NCI-H146 treated with DMSO at 0.1 percent for 48 hours (cell line): ENCODE results near the gene TTC9.

ENCODE experiments used
- DNase-seq: peaks from one replicate; lab custom pipeline; 2025; ENCODE audit not compliant: unreplicated experiment; lab: John Stamatoyannopoulos, UW

TTC9 gene

GRCh38 chr14:70641548-70642302 lies at the start of gene TTC9:
Gene TTC9, plus strand, starts transcription at chr14:70641916. Its CDS starts 214 bp downstream, at chr14:70642130.
- DNase-seq, result no peak

- DNase-seq, result no peak
These were observed 47.3 kb upstream of the TTC9 start for GRCh38 chr14:70594461-70594860.

- no peak for DNase-seq
These were observed 46.1 kb upstream of the TTC9 start for GRCh38 chr14:70595443-70596185.

GRCh38 chr14:70597731-70598130 lies 44.0 kb upstream of the TTC9 start:
- no peak for DNase-seq

- DNase-seq, result no peak
These were observed 42.4 kb upstream of the TTC9 start for GRCh38 chr14:70599345-70599744.

- DNase-seq, result peak; percentile 65
These were observed 41.1 kb upstream of the TTC9 start, which contains the start of gene MED6 for GRCh38 chr14:70600382-70601157. Gene MED6, minus strand, starts transcription at chr14:70600655. Its CDS starts 18 bp downstream, at chr14:70600637.

GRCh38 chr14:70601162-70601561 lies 40.6 kb upstream of the TTC9 start:
- no peak for DNase-seq

GRCh38 chr14:70602254-70602653 lies 39.5 kb upstream of the TTC9 start:
- DNase-seq, result no peak

GRCh38 chr14:70611216-70611615 lies 30.5 kb upstream of the TTC9 start:
- DNase-seq, result no peak

GRCh38 chr14:70616646-70617045 lies 25.1 kb upstream of the TTC9 start:
- no peak for DNase-seq

GRCh38 chr14:70618314-70618713 lies 23.4 kb upstream of the TTC9 start:
- no peak for DNase-seq

- DNase-seq, result no peak
These were observed 22.0 kb upstream of the TTC9 start for GRCh38 chr14:70619708-70620107.

- peak; percentile 1 for DNase-seq
These were observed 19.5 kb upstream of the TTC9 start for GRCh38 chr14:70622111-70622712.

GRCh38 chr14:70624972-70625371 lies 16.7 kb upstream of the TTC9 start:
- no peak for DNase-seq

- no peak for DNase-seq
These were observed 9.8 kb upstream of the TTC9 start for GRCh38 chr14:70631948-70632347.

- DNase-seq, result no peak
These were observed 5.6 kb upstream of the TTC9 start for GRCh38 chr14:70635971-70636595.

GRCh38 chr14:70638416-70638815 lies 3.3 kb upstream of the TTC9 start:
- no peak for DNase-seq

GRCh38 chr14:70640938-70641547 lies 673 bp upstream of the TTC9 start:
- peak; percentile 30 for DNase-seq

- DNase-seq, result peak; percentile 2
These were observed 853 bp downstream of the TTC9 start for GRCh38 chr14:70642303-70643235.
